Measurements from ENCODE around the gene FBXL7.

GRCh38 chr5:15796557-15796956 is 296.6 kb downstream of the FBXL7 start:
- no peak for TF ChIP-seq CTCF (conservative IDR thresholded peaks at IDR 0.05 in 1 of 2, IDR thresholded peaks at IDR 0.05 in 1 of 2; ENCODE audit: low read depth in 1 of 2, low read length in 2 of 2)
- no peak for TF ChIP-seq EZH2 (IDR thresholded peaks at IDR 0.05; ENCODE audit: low read length, missing control alignments)

Data from fibroblast of lung (primary cell).